MM.1S (cell line): ENCODE measurements around the gene ZFHX3.

ENCODE experiments used
- EZH2 ChIP-seq: fragments of 300-600 bp; sonication (generic); optimal IDR thresholded peaks from 2 replicates; pipeline ENCODE3; 2017; ENCODE audit warnings: low read depth, mild to moderate bottlenecking, antibody characterized with exemption, low read length, mixed read lengths
- TF ChIP-seq, protein P1 (sequence below): fragments of 300-600 bp; sonication (generic); IDR thresholded peaks from 2 replicates; pipeline ENCODE4 v1.5.1; 2016; ENCODE audit warnings: antibody characterized with exemption, low read length, mixed read lengths

DNA sequence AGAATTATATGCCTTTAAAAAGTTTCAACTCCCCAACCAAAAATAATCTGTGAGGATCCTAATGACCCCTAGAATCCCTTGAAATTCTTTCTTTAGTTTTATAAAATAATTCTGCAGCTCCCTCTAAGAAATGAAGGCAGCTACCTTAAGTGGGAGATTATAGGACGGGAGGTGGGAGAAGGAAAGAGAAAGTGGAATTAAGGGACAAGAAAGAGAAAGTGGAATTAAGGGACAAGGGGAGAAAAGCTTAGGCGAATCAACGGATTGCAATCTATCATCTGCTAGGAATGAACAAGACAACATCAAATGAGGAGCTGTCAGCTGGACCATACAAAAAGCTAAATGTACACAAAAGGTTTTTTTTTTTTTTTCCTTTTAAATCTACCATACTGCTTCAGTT is 262.0 kb downstream of the ZFHX3 start:
- no peak for TF ChIP-seq EZH2
- TF ChIP-seq, protein P1, sequence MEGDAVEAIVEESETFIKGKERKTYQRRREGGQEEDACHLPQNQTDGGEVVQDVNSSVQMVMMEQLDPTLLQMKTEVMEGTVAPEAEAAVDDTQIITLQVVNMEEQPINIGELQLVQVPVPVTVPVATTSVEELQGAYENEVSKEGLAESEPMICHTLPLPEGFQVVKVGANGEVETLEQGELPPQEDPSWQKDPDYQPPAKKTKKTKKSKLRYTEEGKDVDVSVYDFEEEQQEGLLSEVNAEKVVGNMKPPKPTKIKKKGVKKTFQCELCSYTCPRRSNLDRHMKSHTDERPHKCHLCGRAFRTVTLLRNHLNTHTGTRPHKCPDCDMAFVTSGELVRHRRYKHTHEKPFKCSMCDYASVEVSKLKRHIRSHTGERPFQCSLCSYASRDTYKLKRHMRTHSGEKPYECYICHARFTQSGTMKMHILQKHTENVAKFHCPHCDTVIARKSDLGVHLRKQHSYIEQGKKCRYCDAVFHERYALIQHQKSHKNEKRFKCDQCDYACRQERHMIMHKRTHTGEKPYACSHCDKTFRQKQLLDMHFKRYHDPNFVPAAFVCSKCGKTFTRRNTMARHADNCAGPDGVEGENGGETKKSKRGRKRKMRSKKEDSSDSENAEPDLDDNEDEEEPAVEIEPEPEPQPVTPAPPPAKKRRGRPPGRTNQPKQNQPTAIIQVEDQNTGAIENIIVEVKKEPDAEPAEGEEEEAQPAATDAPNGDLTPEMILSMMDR, result no peak
